Dermis blood vessel endothelial cell (primary cell): ENCODE measurements around the gene WDR89. TPM values are rescaled to one million over a fixed set of nuclear protein-coding genes. Genes with fewer than 3 reads are reported as not detected.
"Not testable (repeated sequence)": the region's sequence is repeated elsewhere in the genome, so short reads cannot be mapped to it uniquely, and the experiment has no call there.

ENCODE experiments used
- DNase-seq: peaks from one replicate; pipeline ENCODE4 v3.0.0; 2010
- total RNA-seq: library from RNA; depleted of rRNA; stranded (reverse); fragments of >200 nt; gene quantifications from 2 replicates; pipeline ENCODE4 v1.2.3, GENCODE V29; 2014

The WDR89 gene
- 19.0 and 20.9 TPM in 2 replicates for total RNA-seq

GRCh38 chr14:63641473-63642228 lies at the start of gene WDR89:
Gene WDR89 (minus strand): TSS chr14:63641871. CDS start chr14:63599942, 41,929 bp downstream.
- DNase-seq, result peak; percentile 100

GRCh38 chr14:63689132-63689531 lies 47.5 kb upstream of the WDR89 start:
- no peak for DNase-seq

- no peak for DNase-seq
These were observed 45.3 kb upstream of the WDR89 start for GRCh38 chr14:63686926-63687325.

GRCh38 chr14:63685401-63685800 lies 43.7 kb upstream of the WDR89 start:
- DNase-seq, result no peak

GRCh38 chr14:63682727-63683593 lies 41.3 kb upstream of the WDR89 start:
- no peak for DNase-seq

GRCh38 chr14:63678536-63678935 lies 36.9 kb upstream of the WDR89 start:
- DNase-seq, result no peak

GRCh38 chr14:63677891-63678379 lies 36.3 kb upstream of the WDR89 start:
- peak; percentile 89 for DNase-seq

- DNase-seq, result no peak
These were observed 34.9 kb upstream of the WDR89 start for GRCh38 chr14:63676615-63677014.

GRCh38 chr14:63673886-63674497 lies 32.3 kb upstream of the WDR89 start:
- DNase-seq, result no peak

- no peak for DNase-seq
These were observed 31.6 kb upstream of the WDR89 start for GRCh38 chr14:63673255-63673654.

GRCh38 chr14:63672417-63673180 lies 30.9 kb upstream of the WDR89 start:
- DNase-seq, result no peak

- no peak for DNase-seq
These were observed 30.3 kb upstream of the WDR89 start for GRCh38 chr14:63671987-63672386.

- DNase-seq, result no peak
These were observed 29.0 kb upstream of the WDR89 start for GRCh38 chr14:63670692-63671091.

GRCh38 chr14:63666335-63666734 lies 24.7 kb upstream of the WDR89 start:
- DNase-seq, result no peak

GRCh38 chr14:63663428-63664341 lies 22.0 kb upstream of the WDR89 start:
- peak; percentile 9 for DNase-seq

- DNase-seq, result no peak
These were observed 21.1 kb upstream of the WDR89 start for GRCh38 chr14:63662776-63663175.

GRCh38 chr14:63661881-63662280 lies 20.2 kb upstream of the WDR89 start:
- not testable (repeated sequence) for DNase-seq

- DNase-seq, result no peak
These were observed 18.1 kb upstream of the WDR89 start for GRCh38 chr14:63659726-63660125.

GRCh38 chr14:63656194-63656593 lies 14.5 kb upstream of the WDR89 start:
- no peak for DNase-seq

- no peak for DNase-seq
These were observed 13.3 kb upstream of the WDR89 start for GRCh38 chr14:63654936-63655335.

GRCh38 chr14:63654346-63654745 lies 12.7 kb upstream of the WDR89 start:
- no peak for DNase-seq
